AG08396 (cell line): ENCODE data around the gene MRPL19.

Experiments
- DNase-seq: peaks from one replicate; pipeline ENCODE4 v3.0.0; 2012; ENCODE audit warnings: low spot score, mixed read lengths

Gene MRPL19

DNA sequence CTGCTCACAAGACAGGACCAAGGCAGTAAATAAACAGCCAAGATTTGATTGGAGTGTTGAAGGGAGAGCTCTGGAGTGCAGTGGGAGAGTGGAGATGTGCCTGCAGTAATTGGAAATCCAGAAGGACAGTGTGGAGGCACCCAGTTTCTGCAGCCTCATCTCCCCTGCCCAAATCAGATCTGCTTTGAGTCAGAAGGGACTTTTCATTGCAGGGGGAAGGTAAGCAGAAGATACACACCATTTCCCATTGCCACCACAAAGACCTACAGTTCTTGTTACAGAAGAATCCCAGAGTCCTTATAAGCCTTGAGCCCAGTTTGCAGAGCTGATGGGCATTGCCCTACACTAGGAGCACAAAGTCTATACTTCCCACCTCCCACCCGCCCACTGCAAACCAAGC is 91.4 kb downstream of the MRPL19 start:
- DNase-seq = no peak
